Camera-type eye (tissue), 1 donor: ENCODE data around the gene KCNJ3. TPM values are rescaled to one million over a fixed set of nuclear protein-coding genes. Genes with fewer than 3 reads are reported as not detected.

Experiments
- total RNA-seq: library from RNA; depleted of rRNA; stranded (reverse); fragments of >200 nt; gene quantifications from one replicate; pipeline ENCODE4 v1.2.3, GENCODE V29; 2014

The KCNJ3 gene
- total RNA-seq, result 9.5 TPM

GRCh38 chr2:154698296-154698720 lies at the start of gene KCNJ3:
TSS of gene KCNJ3 (plus strand) at chr2:154698695. CDS start at chr2:154698776, 81 bp downstream.

